ENCODE data around the gene MACROD2.

GRCh38 chr20:14953736-14954135, 958.4 kb downstream of the MACROD2 start:
- TF ChIP-seq CTCF (conservative IDR thresholded peaks at IDR 0.05; ENCODE audit: low read depth, low read length) (no peak), EZH2 (IDR thresholded peaks at IDR 0.05; ENCODE audit: borderline replicate concordance, low read depth, low read length, poor library complexity, severe bottlenecking) (no peak)
